Measurements from ENCODE around the gene SFT2D3.
"Not testable (repeated sequence)": the region's sequence is repeated elsewhere in the genome, so short reads cannot be mapped to it uniquely, and the experiment has no call there.

The SFT2D3 gene

GRCh38 chr2:127740665-127741288 is 39.5 kb downstream of the SFT2D3 start:
- DNase-seq (ENCODE audit: low read depth in 3 of 3): no peak

DNA sequence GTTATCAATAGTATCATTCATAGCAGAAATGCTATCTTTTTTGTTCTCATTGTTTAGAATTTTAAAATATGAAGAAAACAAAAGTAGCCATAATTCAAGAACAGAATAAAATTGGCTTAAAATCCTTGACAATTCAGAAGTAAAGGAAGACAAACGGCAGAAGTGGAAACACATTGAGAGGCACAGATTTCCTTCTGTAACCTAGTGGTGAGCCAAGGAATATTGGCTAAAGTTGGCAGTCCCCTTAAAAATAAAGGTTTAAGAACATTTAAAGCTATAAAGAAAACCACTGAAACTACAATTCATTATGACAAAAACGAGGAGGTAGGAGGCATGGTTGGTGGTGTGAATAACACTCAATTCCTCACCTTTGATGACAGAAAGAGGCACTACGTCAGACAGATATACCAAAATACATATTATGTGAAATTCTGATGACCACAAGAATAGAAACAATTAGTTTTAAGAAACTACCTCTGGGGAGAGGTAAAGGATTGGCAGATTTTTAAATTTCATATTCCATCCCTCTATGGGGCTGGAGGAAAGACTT is 42.3 kb downstream of the SFT2D3 start:
- no peak for DNase-seq (ENCODE audit: low read depth in 3 of 3)

GRCh38 chr2:127747621-127748020 is 46.3 kb downstream of the SFT2D3 start:
- DNase-seq (ENCODE audit: low read depth in 3 of 3): no peak

GRCh38 chr2:127749537-127749936 is 48.2 kb downstream of the SFT2D3 start:
- not testable (repeated sequence) for DNase-seq (ENCODE audit: low read depth in 3 of 3)

DNA sequence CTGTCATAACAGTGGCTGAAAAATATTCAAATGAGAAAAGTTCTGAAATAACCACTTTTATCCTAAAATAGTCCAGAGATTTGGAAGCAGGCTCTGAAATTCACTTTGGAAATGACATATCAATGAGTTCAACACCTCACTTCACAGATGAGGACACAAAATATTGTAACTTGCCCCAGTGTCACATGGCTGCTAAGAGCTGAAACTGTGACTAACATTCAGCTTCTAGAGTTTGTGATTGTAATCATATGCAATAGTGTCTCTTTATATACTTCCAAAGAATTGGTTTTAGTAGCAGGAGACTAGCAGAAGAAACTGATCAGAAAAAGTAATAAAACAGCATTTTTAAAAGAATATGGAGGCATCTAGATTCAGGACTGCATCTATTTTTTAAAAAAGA is 52.1 kb downstream of the SFT2D3 start:
- no peak for DNase-seq (ENCODE audit: low read depth in 3 of 3)

GRCh38 chr2:127754186-127754585 is 52.9 kb downstream of the SFT2D3 start:
- DNase-seq (ENCODE audit: low read depth in 3 of 3): no peak

Data from stimulated activated CD4-positive, alpha-beta T cell treated with anti-CD3 and anti-CD28 coated beads, TNF-alpha, amount 100 ng/mL, for 48 hours (primary cell).